Embryonic facial prominence (tissue), 1 donor: Measurements from ENCODE around the gene C9orf78.

Experiments used
- DNase-seq: peaks from one replicate; pipeline ENCODE4 v3.0.0-alpha.2; 2016; ENCODE audit errors: extremely low spot score

The C9orf78 gene

DNA sequence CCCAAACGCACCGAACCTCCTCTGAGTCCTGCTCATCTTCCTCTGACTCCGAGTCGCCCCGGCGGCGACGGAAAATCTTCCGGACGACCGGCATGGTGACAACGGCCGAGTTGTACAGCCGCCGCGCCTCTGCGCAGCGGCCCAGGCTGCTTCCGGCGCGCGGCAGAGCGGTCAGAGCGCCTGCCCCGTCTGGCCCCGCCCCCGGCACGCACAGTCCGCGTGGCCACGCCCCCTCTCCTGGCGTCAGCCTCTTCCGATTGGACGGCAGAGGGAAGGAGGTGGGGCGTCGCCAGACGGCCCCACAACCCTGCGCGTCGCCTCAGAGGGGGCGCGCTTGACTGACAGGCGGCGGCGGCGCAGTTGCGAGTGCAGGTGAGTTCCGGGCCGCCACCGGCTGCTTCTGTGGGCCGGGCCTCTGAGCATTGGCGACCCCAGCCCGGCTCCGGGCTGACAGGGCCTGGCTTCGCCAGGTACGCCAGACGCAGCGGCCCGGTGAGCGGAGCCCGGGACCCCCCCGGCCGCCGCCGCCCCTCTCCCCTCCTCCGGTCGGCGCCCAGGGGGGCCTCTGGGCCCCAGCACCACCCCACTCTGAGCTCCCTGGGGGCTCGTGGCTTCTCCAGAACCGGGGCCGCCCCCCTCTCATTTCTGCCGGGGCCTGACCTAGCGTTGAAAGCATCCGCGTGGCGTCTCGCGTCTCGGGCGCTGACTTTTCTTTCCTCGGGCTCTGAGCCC lies at the start of gene C9orf78, which contains the start of gene USP20:
C9orf78 (minus strand) TSS at position 148 of the 732 bp plus-strand sequence; CDS start at position 94, 54 bp downstream.
USP20 (plus strand) TSS at position 331 of the 732 bp plus-strand sequence. CDS start 17,098 bp downstream, outside the sequence.
- DNase-seq: peak; percentile 93

DNA sequence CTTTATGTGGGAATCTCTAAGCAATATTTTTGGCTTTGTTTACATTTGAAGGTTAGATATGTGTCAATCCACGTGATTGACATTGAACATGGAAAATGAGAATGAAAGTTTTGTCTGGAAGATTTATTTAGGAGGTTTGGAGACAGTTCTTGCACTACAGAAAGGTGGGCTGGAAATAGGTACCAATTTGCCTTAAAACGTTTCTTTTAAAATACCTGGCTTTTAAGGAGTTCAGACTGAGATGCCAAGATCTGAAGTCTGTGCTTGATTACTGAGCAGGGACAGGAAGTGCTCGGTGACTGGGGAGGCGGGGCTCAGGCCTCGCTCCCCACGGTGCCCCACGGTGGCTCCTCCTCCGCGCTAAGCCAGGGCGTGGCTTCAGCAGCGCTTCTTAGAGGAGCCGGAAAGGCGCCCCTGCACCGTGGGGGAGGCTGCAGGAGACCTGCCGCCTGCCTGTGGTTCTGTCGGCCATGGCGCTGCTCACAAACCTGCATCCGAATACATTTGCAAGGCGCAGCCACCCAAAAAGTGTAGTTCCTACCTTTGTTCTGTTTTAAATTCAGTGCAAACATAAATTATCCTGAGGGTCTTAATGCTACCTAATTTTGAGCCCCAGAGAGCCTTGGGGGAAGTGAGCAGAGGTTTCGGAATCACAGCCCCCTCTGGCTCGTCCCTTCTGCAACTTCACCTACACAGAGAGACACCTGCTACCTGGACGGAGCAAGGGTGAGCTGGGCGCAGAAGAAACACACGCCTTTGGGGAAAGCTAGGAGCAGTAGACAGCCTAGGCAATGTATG lies 49.3 kb upstream of the C9orf78 start:
- peak; percentile 54 for DNase-seq

- DNase-seq: no peak
Measured at GRCh38 chr9:129881547-129882324, 46.7 kb upstream of the C9orf78 start.

- DNase-seq: no peak
Measured at GRCh38 chr9:129880654-129881546, 45.8 kb upstream of the C9orf78 start.

GRCh38 chr9:129879991-129880653 lies 45.0 kb upstream of the C9orf78 start:
- no peak for DNase-seq

DNA sequence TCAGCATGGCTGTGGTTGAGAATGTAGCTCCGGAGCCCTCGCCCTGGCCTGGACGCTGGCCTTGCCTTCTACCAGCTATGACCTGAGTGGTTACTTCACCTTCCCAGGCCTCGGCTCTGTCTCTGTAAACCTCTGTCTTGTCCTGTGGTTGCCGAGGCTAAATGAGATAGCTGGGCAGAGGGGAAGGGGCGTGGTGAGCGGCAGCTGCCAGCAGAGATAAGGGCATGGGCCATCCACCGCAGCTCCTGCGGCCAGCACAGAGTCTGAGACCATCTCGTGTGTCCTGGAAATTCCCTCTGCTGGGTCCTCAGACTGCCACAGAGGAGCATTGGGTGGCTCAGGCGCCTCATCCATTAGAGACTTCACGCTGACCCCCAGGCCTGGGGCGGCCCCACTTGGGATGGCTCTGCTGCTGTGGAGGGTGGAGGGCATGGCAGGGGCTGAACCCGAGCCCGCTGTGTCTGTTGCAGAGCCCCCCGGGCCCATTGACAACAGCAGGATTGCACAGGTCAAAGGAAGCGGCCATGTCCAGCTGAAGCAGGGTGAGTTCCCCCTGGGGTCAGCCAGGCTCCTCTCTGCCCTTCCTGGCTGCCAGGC lies 44.1 kb upstream of the C9orf78 start:
- DNase-seq: no peak

- no peak for DNase-seq
Measured at GRCh38 chr9:129878291-129878690, 43.2 kb upstream of the C9orf78 start.

GRCh38 chr9:129876815-129877214 lies 41.7 kb upstream of the C9orf78 start:
- DNase-seq: no peak

DNA sequence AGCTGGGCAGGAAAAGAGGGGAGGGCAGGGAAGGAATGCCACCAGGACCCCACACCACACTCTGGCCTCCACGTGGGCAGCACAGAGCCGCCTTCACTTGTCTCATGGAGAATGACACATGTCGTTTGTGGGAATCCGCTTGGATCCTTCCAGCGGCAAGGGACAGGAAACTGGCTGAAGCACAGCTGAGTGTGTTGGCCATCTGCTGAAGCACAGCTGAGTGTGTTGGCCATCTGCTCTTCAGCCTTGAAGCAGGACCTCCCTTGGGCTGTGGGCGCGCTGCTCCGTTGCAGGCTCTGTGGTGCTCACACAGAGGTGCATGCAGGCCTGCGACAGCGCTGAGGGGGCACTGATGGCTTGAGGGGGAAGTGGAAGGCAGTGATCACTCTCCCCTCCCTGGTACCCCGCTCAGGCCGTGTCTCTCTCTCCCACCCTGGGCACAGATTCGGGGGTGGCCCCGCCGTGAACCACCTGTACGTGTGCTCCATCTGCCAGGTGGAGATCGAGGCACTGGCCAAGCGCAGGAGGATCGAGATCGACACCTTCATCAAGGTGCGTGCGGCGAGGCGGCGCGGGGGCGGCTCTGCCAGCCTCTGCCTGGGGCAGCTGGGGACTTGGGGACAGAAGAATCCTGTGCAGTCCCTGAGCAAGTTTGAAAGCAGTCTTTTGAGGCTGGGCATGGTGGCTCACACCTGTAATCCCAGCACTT lies 40.8 kb upstream of the C9orf78 start:
- no peak for DNase-seq

GRCh38 chr9:129875181-129875611 lies 40.1 kb upstream of the C9orf78 start:
- no peak for DNase-seq

DNA sequence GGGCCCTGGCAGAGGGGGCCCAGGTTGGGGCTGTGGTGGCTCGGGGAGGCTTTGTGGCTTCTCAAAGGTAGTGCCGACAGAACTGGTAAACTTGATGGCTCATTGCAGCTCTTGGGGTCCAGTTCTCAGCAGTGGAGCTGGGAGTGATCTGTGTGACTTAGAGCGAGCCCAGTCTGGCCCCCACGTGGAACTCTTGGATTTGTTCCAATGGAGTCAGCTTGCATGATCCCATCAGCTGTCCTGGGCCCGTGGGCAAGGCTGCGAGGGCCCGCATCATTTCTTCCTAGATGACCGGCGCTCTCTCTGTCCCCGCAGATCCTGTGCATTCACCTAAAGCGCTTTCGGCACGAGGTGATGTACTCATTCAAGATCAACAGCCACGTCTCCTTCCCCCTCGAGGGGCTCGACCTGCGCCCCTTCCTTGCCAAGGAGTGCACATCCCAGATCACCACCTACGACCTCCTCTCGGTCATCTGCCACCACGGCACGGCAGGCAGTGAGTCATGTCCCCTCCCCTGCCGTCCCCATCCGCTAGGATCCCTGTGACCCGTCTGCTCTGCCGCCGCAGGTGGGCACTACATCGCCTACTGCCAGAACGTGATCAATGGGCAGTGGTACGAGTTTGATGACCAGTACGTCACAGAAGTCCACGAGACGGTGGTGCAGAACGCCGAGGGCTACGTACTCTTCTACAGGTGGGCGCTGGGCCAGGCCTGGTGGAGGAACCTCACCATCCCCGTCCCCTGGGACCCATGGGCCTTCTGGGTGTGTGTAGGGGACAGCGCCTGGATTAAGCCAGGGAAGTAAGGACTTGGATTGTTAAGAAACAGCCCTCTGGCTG lies 39.4 kb upstream of the C9orf78 start:
- no peak for DNase-seq

DNA sequence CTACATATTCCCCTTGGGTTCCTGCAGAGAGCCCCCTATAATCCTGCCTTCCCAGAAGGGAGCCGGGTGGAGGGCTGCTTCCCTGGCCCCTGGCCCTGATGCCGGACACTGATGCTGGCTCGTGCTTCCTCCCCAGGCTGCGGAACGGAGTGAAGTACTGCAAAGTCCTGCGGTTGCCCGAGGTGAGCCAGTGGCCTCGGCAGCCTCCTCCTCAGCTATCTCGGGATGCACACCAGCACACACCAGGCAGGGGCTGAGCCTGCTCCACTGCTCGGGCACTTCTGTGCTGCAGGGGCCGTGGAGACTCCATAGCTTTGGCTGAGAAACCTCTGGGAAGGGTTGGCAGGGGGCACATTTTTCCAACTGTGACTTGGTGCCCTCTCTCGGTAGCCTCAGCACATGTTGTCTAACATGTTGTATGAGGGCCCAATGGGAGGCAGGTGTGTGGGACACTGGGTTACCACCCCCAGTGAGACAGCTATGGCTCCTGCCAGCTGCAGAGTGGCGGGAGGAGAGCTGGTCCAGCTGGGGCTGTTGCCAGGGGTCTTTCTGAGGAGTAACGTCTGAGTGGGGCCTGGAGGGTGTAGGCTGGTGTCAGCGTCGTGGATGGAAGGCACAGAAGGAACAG lies 38.6 kb upstream of the C9orf78 start:
- DNase-seq: no peak

DNA sequence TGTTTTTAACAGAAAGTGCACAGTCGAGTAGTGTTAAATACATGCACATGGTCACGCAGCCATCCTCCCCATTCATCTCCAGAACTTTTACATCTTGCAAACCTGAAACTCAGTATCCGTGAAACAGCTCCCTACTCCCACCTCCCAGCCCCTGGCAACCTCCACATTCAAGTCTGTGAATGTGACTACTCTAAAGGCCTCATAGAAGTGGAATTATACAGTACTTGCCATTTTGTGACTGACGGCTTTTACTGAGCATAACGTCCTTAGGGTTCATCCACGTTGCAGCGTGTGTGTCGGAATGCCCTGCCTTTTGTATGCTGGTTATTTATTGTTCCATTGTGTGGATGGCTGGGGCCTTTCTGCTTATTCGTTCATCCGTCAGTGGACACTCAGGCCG lies 36.0 kb upstream of the C9orf78 start:
- no peak for DNase-seq

DNA sequence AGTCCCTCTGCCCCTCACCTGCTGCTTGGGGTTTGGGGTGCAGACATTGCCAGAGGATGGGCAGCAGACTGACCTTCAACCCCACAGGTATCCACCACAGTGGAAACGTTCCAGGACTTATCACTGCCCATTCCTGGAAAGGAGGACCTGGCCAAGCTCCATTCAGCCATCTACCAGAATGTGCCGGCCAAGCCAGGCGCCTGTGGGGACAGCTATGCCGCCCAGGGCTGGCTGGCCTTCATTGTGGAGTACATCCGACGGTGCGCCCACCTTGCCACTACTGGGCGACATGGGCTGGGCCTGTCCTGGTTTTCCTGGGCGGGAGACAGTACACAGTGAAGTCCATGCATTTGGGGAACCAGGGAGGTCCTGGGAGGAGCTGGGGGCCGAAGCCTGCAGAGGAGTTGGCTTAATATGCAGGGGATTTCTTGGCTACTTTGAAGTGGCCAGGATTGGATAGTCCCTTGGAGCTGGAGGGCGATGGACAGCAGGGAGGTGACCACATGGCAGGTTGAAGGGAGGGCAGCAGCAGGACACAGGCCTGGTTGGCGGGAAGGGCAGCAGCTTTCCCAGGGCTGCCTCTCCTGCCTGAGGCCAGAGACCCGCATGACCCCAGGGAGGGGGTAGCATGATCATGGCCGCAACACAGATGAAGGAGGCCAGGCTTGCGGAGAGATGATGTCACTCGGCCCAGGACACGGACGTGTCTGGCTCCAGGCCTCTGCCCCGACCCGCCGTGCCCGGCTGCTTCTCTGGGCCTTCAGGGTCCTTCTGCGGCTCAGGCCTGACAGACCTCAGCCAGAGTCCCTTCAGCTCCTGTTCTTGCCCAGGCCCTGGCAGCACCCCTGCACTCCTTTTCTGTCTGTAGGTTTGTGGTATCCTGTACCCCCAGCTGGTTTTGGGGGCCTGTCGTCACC lies 34.8 kb upstream of the C9orf78 start:
- no peak for DNase-seq

DNA sequence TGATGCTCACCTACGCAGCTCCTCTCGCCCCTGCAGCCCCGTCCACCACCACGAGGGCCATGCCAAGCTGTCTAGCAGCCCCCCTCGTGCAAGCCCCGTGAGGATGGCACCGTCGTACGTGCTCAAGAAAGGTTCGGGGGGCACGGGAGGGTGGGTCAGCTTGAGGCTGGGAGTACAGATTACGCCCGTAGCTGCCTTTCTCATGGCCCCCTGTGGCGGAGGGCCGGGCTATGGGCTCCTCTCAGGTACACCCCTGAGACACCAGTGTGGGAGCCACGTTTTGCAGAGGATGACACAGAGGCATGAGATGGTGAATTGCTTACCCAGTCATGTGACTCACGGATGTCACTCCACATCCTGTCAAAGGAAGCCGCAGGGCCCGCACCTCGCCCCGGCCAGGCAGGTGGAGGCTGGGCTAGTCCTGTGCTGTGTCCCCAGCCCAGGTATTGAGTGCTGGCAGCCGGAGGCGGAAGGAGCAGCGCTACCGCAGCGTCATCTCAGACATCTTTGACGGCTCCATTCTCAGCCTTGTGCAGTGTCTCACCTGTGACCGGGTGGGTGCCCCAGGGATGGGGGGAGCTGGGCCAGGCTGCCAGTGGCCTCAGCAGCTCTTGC lies 33.9 kb upstream of the C9orf78 start:
- DNase-seq: no peak

DNA sequence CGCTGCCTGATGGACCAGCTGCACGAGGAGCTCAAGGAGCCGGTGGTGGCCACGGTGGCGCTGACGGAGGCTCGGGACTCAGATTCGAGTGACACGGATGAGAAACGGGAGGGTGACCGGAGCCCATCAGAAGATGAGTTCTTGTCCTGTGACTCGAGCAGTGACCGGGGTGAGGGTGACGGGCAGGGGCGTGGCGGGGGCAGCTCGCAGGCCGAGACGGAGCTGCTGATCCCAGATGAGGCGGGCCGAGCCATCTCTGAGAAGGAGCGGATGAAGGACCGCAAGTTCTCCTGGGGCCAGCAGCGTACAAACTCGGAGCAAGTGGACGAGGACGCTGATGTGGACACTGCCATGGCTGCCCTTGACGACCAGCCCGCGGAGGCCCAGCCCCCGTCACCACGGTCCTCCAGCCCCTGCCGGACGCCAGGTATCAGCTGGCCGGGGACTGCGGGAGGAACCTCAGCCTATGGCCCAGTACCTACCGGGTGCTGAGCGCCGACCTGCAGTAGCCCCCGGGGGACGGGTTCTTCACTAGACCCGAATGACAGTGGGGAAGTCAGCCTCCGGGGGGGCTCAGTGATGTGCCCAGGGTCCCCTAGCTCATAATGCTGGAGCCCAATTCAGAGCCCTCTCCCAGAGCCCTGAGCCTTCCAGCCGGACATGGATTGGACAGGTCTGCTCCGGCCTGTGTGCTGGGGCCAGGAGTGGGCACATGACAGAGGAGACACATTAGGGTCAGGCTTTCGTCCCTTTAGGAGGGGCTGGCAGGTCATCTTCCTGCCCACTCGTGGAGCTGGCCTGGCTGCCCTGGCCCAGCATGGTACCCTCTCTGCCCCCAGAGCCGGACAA lies 33.2 kb upstream of the C9orf78 start:
- DNase-seq: no peak
